ENCODE measurements around the gene NPAS4. TPM values are rescaled to one million over a fixed set of nuclear protein-coding genes. Genes with fewer than 3 reads are reported as not detected.

NPAS4 gene
- total and polyA plus RNA-seq, 2 of the 4 experiments (the other 2 are of a cell fraction), result under 0.01 to 0.77 TPM

- Histone ChIP-seq H2AK9ac (replicated peaks; ENCODE audit: low read depth, low read length, poor library complexity) (no peak overlapping the region), H4K8ac (ENCODE audit: low read depth in 2 of 2, low read length in 2 of 2) (no peak overlapping the region), H2BK20ac (ENCODE audit: low read depth, low read length) (no peak overlapping the region), H3K4me1 (ENCODE audit: control insufficient read depth, insufficient read depth, low read length) (peaks cover 8% of the 10 kb centered on the region; the same call in 1 of the 2 replicates), H3K79me1 (ENCODE audit: low read depth in 1 of 2, low read length in 2 of 2) (peaks cover 20 to 27% of the 10 kb centered on the region in 2 experiments), H3K27me3 (ENCODE audit: control insufficient read depth, insufficient read depth, low read length) (no peaks in the 10 kb centered on the region), H3K9ac (ENCODE audit: low read depth, low read length) (no peak overlapping the region), H3K36me3 (ENCODE audit: control insufficient read depth, insufficient read depth, low read length) (peaks cover 32% of the 10 kb centered on the region), H4K20me1 (ENCODE audit: insufficient read depth, low read length) (no peaks in the 10 kb centered on the region; the same call in 1 of the 2 replicates), H3K9me1 (ENCODE audit: insufficient read depth, low read length) (peaks cover 8% of the 10 kb centered on the region), H3K4me3 (ENCODE audit: insufficient read depth, low read depth, low read length) (no peak overlapping the region), H4K5ac (ENCODE audit: low read depth, low read length) (no peak overlapping the region), H3K27ac (ENCODE audit: insufficient read depth, low read length) (no peak overlapping the region), H2BK120ac (ENCODE audit: low read depth, low read length) (no peak overlapping the region), H3K56ac (ENCODE audit: extremely low read depth, insufficient read depth, low read length) (no peak overlapping the region), H3K4me2 (ENCODE audit: low read depth, low read length) (no peak overlapping the region), H3K18ac (ENCODE audit: low read depth, low read length) (no peak overlapping the region), H4K91ac (ENCODE audit: insufficient read depth, low read depth, low read length) (no peak overlapping the region), H2BK5ac (ENCODE audit: low read depth, low read length, poor library complexity, severe bottlenecking) (no peak overlapping the region), H2AFZ (replicated peaks; ENCODE audit: low read length, poor library complexity) (no peak overlapping the region), H3K9me3 (ENCODE audit: control insufficient read depth, insufficient read depth, low read length) (no peaks in the 10 kb centered on the region), H3K4ac (ENCODE audit: low read depth, low read length) (no peak overlapping the region), H2AK5ac (ENCODE audit: low read depth, low read length) (no peak overlapping the region), H2BK15ac (ENCODE audit: low read depth, low read length) (no peak overlapping the region), H3K14ac (replicated peaks; ENCODE audit: low read depth, low read length) (no peak overlapping the region), H3K23ac (ENCODE audit: low read depth, low read length) (no peak overlapping the region)
- no peak for ATAC-seq (ENCODE audit: low read depth)
- no peak for DNase-seq
- in situ Hi-C loops (cut with MboI; ENCODE audit: low sequenced_read_pairs) (no loop called here), intact Hi-C loops (cut with micrococcal nuclease) (no loop called here), dilution Hi-C loops (cut with HindIII; ENCODE audit: low sequenced_read_pairs, unreplicated experiment) (no loop called here)
- 74% methylated on average over 3 of the region's 3 CpGs; no CpG with 5 or more reads in 1 of the 2 experiments for WGBS, 2 experiments (ENCODE audit: extremely low coverage in 2 of 2, insufficient read length in 1 of 2)
- ChIA-PET POLR2A (ENCODE audit: unreplicated experiment) (no interaction called here), CTCF (no interaction called here)
- no peak for TF ChIP-seq RFX5 (IDR thresholded peaks at IDR 0.05; ENCODE audit: low read depth, low read length)
- TF ChIP-seq POLR2A (IDR thresholded peaks at IDR 0.05; ENCODE audit: low read depth, low read length), result no peak
- TF ChIP-seq CHD1 (IDR thresholded peaks at IDR 0.05; ENCODE audit: low read depth, low read length), result no peak
- no peak for TF ChIP-seq CTCF (conservative IDR thresholded peaks at IDR 0.05; ENCODE audit: low read depth, low read length)
- no peak for TF ChIP-seq NFE2L2 (IDR thresholded peaks at IDR 0.05; ENCODE audit: low read depth, low read length)
- TF ChIP-seq MAZ (IDR thresholded peaks at IDR 0.05; ENCODE audit: borderline replicate concordance, low read depth, low read length), result no peak
- no peak for TF ChIP-seq ELK1 (IDR thresholded peaks at IDR 0.05; ENCODE audit: borderline replicate concordance, low read depth, low read length)
- no peak for TF ChIP-seq FOS (IDR thresholded peaks at IDR 0.05; ENCODE audit: low read depth, low read length)
- no peak for TF ChIP-seq CEBPB (IDR thresholded peaks at IDR 0.05; ENCODE audit: low read depth, low read length)
- no peak for TF ChIP-seq SMC3 (IDR thresholded peaks at IDR 0.05; ENCODE audit: low read depth, low read length)
- TF ChIP-seq USF2 (IDR thresholded peaks at IDR 0.05; ENCODE audit: low read depth, low read length), result no peak
- no peak for TF ChIP-seq BHLHE40 (IDR thresholded peaks at IDR 0.05; ENCODE audit: low read depth, low read length)
- BruUV-seq (replicated peaks), result no TSS peak
Observed at GRCh38 chr11:66470015-66470414, 49.2 kb downstream of the NPAS4 start.
